Liver (tissue), 9 donors: ENCODE measurements around the gene MSLN. TPM values are rescaled to one million over a fixed set of nuclear protein-coding genes. Genes with fewer than 3 reads are reported as not detected.

Source experiments
- DNase-seq: peaks from one replicate; pipeline ENCODE4 v3.0.0-alpha.2; 2017; ENCODE audit warnings: low spot score
- H3K27ac ChIP-seq, 2 donors: one replicate each; pipeline ENCODE4 v1.7.0; 2013; ENCODE audit warnings: inconsistent platforms in 2 of 2, low read length in 2 of 2, control low read depth in 1 of 2, low read depth in 1 of 2, mild to moderate bottlenecking in 1 of 2
- H3K27me3 ChIP-seq, 4 donors: one replicate each; pipeline versions ENCODE4 v1.6.1 to v1.7.0; 2013; ENCODE audit warnings: low read length in 3 of 4, inconsistent platforms in 1 of 4, mild to moderate bottlenecking in 1 of 4, moderate library complexity in 1 of 4; ENCODE audit not compliant: control insufficient read depth in 4 of 4, insufficient read depth in 4 of 4
- H3K36me3 ChIP-seq, 4 donors: one replicate each; pipeline versions ENCODE4 v1.6.1 to v1.7.0; 2013; ENCODE audit warnings: low read length in 3 of 4, mild to moderate bottlenecking in 3 of 4, low read depth in 1 of 4, moderate library complexity in 1 of 4; ENCODE audit not compliant: control insufficient read depth in 4 of 4, insufficient read depth in 3 of 4
- H3K4me1 ChIP-seq, 4 donors: one replicate each; pipeline versions ENCODE4 v1.6.1 to v1.7.0; 2013; ENCODE audit warnings: low read length in 3 of 4, mild to moderate bottlenecking in 3 of 4, moderate library complexity in 1 of 4; ENCODE audit not compliant: control insufficient read depth in 4 of 4, insufficient read depth in 4 of 4
- H3K4me3 ChIP-seq, 3 donors: one replicate each; pipeline versions ENCODE4 v1.6.1 to v1.7.0; 2013; ENCODE audit warnings: low read length in 3 of 3, control low read depth in 1 of 3, low read depth in 1 of 3, mild to moderate bottlenecking in 1 of 3
- H3K9ac ChIP-seq, 2 donors: one replicate each; pipeline ENCODE4 v1.7.0; 2013; ENCODE audit warnings: low read length in 2 of 2, mild to moderate bottlenecking in 2 of 2, moderate library complexity in 2 of 2, control low read depth in 1 of 2, low read depth in 1 of 2
- H3K9me3 ChIP-seq, 4 donors: one replicate each; pipeline versions ENCODE4 v1.6.1 to v1.7.0; 2013; ENCODE audit warnings: low read length in 3 of 4; ENCODE audit not compliant: control insufficient read depth in 4 of 4
- ATF3 ChIP-seq: IDR thresholded peaks from 2 replicates; pipeline ENCODE4 v1.6.1; 2016; ENCODE audit warnings: antibody characterized with exemption
- CTCF ChIP-seq: fragments of 150-350 bp; IDR thresholded peaks from 2 replicates; pipeline ENCODE4 v1.5.1; 2017; ENCODE audit warnings: improper control_type of control experiment, low read depth, low read length; ENCODE audit not compliant: missing input control
- FOXA2 ChIP-seq: IDR thresholded peaks from 2 replicates; pipeline ENCODE4 v1.6.1; 2016; ENCODE audit warnings: antibody characterized with exemption
- GABPA ChIP-seq, 2 donors: IDR thresholded peaks in 1 of 2; conservative IDR thresholded peaks in 1 of 2; 2 replicates each; pipeline ENCODE4 v1.6.1; 2016; ENCODE audit warnings: antibody characterized with exemption in 2 of 2, mild to moderate bottlenecking in 1 of 2, moderate library complexity in 1 of 2
- HNF4A ChIP-seq, 2 donors: conservative IDR thresholded peaks; 2 replicates each; pipeline ENCODE4 v1.6.1; 2016; ENCODE audit warnings: antibody characterized with exemption in 2 of 2, mild to moderate bottlenecking in 2 of 2
- HNF4G ChIP-seq: IDR thresholded peaks from 2 replicates; pipeline ENCODE4 v1.6.1; 2016; ENCODE audit warnings: antibody characterized with exemption
- NR2F2 ChIP-seq: IDR thresholded peaks from 2 replicates; pipeline ENCODE4 v1.6.1; 2016; ENCODE audit warnings: antibody characterized with exemption
- RAD21 ChIP-seq, 2 donors: IDR thresholded peaks; 2 replicates each; pipeline ENCODE4 v1.6.1; 2016; ENCODE audit warnings: antibody characterized with exemption in 2 of 2, mild to moderate bottlenecking in 2 of 2
- RXRA ChIP-seq, 2 donors: IDR thresholded peaks; 2 replicates each; pipeline ENCODE4 v1.6.1; 2017 to 2018; ENCODE audit warnings: antibody characterized with exemption in 2 of 2, mild to moderate bottlenecking in 1 of 2
- SP1 ChIP-seq: IDR thresholded peaks from 2 replicates; pipeline ENCODE4 v1.6.1; 2018; ENCODE audit warnings: antibody characterized with exemption, mild to moderate bottlenecking
- TAF1 ChIP-seq: conservative IDR thresholded peaks from 2 replicates; pipeline ENCODE4 v1.6.1; 2016; ENCODE audit warnings: antibody characterized with exemption, mild to moderate bottlenecking
- YY1 ChIP-seq: IDR thresholded peaks from 2 replicates; pipeline ENCODE4 v1.6.1; 2016; ENCODE audit warnings: antibody characterized with exemption, mild to moderate bottlenecking
- WGBS: extraction: QIAGEN DNeasy Blood & Tissue Kit; methylation state at CpG from one replicate; pipeline ENCODE4 v1.1.7; 2013; 5-methylcytosine and 5-hydroxymethylcytosine counted together
- polyA plus RNA-seq, 2 donors: library from polyadenylated mRNA; stranded (reverse) in 1 of 2; unstranded in 1 of 2; fragments of 200-250 nt in 1 of 2; fragments of >200 nt in 1 of 2; fragmentation: Nextera tagmentation in 1 of 2; extraction: Ambion mirVana in 1 of 2; gene quantifications; one replicate each; pipeline versions ENCODE4 v1.2.1 to v1.2.3, GENCODE V29; 2013 to 2015
- total RNA-seq, 2 donors: library from RNA; depleted of rRNA; stranded (reverse); fragments of >200 nt; gene quantifications; one replicate each; pipeline ENCODE4 v1.2.3, GENCODE V29; 2014
- TF ChIP-seq, protein P1 (sequence below): IDR thresholded peaks from 2 replicates; pipeline ENCODE4 v1.6.1; 2016; ENCODE audit warnings: antibody characterized with exemption, mild to moderate bottlenecking
- donor health status: healthy.
- donor health status: healthy.
- donor health status: healthy.
- donor health status: healthy.
- donor health status: healthy.

MSLN gene
- total and polyA plus RNA-seq, 4 donors: 0.03 to 0.65 (median 0.08) TPM; not detected in 1

DNA sequence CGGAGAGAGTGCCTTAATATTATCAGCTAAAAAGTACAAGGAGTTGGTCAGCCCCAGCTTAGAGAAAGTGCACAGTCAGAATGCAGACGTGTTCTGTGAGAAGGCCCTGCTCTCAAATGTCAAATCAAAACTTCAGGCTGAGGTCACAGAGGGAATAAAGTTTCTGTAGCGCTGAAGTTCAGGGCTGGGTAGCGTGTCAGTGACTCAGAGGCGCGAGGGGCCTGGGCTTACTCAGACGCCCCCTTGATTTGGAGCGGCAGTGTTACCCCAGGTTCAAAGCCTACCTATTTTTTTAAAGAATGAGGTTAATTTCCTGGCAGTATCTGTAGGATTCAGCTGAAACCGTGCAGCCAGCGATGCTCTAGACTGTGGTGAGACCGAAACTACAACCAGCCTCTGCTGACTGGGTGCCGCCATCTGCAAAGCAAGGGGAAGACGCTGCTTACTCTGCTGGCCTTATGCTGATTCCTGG is 24.5 kb upstream of the MSLN start:
- Histone ChIP-seq H3K9me3 (no peaks in the 10 kb centered on the region), H3K27me3 (no peaks in the 10 kb centered on the region), H3K4me3 (no peak overlapping the region), H3K36me3 (peaks cover 12 to 54% (median 14%) of the 10 kb centered on the region in 4 donors), H3K4me1 (peaks cover 7 to 12% (median 12%) of the 10 kb centered on the region in 4 donors), H3K27ac (no peak overlapping the region), H3K9ac (no peak overlapping the region)
- WGBS: 91% methylated on average over 13 of the region's 13 CpGs
- no peak for DNase-seq
- TF ChIP-seq GABPA (IDR thresholded peaks at IDR 0.05 in 1 of 2, conservative IDR thresholded peaks at IDR 0.05 in 1 of 2): no peak
- no peak for TF ChIP-seq YY1

DNA sequence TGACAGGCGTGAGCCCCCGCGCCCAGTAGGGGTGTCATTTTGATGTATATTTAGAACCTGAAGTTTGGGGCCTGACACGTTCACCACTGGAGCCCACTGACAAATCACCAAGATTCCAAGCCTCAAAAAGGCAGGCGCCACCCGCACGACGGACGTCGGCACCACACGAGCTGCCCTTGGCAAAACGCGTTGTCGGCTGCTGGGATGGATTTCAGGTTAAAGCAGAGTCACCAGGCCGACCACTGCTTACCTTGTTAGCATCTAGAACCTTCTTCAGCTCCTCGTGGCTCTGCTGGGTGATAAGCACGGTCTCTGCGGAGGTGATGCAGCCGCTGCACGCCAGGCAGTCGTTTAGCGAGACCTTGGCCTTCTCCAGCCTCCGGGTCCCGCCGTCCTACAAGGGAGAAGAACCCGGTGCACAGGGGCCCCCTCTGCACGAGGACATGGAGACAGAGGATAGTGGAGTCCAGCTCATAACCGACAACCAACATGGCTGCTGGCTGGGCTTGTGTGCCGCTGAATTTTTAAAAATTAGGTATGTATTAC is 23.5 kb upstream of the MSLN start:
- Histone ChIP-seq H3K27me3 (no peaks in the 10 kb centered on the region), H3K36me3 (peaks cover 12 to 51% (median 14%) of the 10 kb centered on the region in 4 donors), H3K4me1 (peaks cover 12 to 17% (median 15%) of the 10 kb centered on the region in 4 donors), H3K9ac (no peak overlapping the region), H3K4me3 (no peak overlapping the region), H3K27ac (no peak overlapping the region), H3K9me3 (no peaks in the 10 kb centered on the region)
- TF ChIP-seq YY1: no peak
- TF ChIP-seq TAF1: no peak
- TF ChIP-seq, protein P1, sequence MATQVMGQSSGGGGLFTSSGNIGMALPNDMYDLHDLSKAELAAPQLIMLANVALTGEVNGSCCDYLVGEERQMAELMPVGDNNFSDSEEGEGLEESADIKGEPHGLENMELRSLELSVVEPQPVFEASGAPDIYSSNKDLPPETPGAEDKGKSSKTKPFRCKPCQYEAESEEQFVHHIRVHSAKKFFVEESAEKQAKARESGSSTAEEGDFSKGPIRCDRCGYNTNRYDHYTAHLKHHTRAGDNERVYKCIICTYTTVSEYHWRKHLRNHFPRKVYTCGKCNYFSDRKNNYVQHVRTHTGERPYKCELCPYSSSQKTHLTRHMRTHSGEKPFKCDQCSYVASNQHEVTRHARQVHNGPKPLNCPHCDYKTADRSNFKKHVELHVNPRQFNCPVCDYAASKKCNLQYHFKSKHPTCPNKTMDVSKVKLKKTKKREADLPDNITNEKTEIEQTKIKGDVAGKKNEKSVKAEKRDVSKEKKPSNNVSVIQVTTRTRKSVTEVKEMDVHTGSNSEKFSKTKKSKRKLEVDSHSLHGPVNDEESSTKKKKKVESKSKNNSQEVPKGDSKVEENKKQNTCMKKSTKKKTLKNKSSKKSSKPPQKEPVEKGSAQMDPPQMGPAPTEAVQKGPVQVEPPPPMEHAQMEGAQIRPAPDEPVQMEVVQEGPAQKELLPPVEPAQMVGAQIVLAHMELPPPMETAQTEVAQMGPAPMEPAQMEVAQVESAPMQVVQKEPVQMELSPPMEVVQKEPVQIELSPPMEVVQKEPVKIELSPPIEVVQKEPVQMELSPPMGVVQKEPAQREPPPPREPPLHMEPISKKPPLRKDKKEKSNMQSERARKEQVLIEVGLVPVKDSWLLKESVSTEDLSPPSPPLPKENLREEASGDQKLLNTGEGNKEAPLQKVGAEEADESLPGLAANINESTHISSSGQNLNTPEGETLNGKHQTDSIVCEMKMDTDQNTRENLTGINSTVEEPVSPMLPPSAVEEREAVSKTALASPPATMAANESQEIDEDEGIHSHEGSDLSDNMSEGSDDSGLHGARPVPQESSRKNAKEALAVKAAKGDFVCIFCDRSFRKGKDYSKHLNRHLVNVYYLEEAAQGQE: no peak
- DNase-seq: no peak
- WGBS: 98% methylated on average over 29 of the region's 29 CpGs

DNA sequence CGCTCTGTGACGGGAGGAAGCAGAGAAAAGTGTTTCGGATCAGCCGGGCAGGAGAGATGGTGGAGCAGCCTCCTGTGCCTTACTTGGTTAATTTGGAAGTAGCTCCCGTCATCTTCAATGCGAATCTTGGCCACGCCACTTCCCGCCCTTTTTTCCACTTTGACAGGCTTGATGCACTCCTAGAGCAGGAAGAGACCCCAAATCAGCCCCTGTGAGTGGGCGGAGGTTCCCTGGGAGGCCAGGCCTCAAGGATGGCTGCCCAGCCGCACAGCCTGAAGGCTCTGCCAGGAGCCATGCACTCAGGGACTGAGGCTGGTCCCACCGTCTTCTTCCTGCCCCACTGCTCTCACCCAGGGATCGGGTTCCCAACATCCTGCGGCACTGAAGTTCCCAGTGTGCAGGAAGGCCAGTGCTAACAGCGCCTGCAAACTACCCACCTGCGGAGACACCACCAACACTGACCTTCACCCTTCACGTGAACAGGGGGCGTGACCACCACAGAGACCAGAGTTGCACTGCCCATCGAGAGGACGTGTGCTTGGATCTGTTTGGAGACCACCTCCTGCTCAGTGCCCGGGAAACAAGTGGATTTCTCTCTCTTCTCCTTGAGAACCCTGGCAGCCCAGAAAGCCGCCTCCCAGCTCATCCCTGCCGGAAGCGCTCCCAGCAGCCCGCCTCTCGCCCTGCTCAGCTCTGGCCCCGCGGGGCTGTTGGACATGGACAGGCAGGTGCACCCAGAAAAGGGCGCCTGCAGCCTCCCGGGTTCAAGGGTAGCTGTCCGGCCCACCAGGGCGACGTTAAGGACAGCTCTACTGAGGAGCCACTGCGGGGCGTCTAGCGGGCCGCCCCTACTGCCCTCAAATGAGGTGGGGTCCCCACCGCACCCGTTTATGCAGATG is 20.7 kb upstream of the MSLN start:
- 37% methylated on average over 38 of the region's 38 CpGs for WGBS
- H3K36me3 ChIP-seq: peaks cover 3 to 27% (median 14%) of the 10 kb centered on the region in 4 donors
- TF ChIP-seq HNF4A (conservative IDR thresholded peaks at IDR 0.05): peak; percentile 8 to 19
- TF ChIP-seq SP1: no peak
- peaks cover 12 to 17% (median 15%) of the 10 kb centered on the region in 4 donors for H3K4me1 ChIP-seq
- H3K9me3 ChIP-seq: no peaks in the 10 kb centered on the region
- H3K4me3 ChIP-seq: peak overlapping the region; percentile 83 to 99 (median 93)
- peak overlapping the region; percentile 74 to 88 for H3K9ac ChIP-seq
- DNase-seq: peak; percentile 55
- no peak overlapping the region for H3K27ac ChIP-seq
- no peaks in the 10 kb centered on the region for H3K27me3 ChIP-seq

DNA sequence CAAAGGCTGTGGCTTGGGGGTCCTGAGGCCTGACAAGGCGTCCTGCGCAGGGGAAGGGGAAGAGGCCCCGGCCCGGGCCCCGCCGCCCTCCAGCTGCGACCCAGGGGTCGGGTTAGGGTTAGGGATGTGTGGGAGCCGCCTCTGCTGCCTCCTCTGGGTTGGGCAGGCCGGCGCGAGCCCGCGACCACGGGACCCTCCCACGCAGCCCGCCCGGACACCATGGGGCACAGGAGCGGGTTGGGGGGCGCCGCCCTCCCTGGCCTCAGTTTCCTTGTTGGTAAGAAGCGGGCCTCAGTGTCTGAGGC is 20.1 kb upstream of the MSLN start:
- Histone ChIP-seq H3K9ac (peak overlapping the region; percentile 74 to 88), H3K4me1 (peaks cover 12 to 17% (median 15%) of the 10 kb centered on the region in 4 donors), H3K4me3 (peak overlapping the region; percentile 83 to 99 (median 93)), H3K9me3 (no peaks in the 10 kb centered on the region), H3K36me3 (peaks cover 3 to 21% (median 12%) of the 10 kb centered on the region in 4 donors), H3K27me3 (no peaks in the 10 kb centered on the region), H3K27ac (peak overlapping the region; percentile 50 to 56)
- under 1% methylated on average over 22 of the region's 22 CpGs for WGBS
- TF ChIP-seq RAD21 (IDR thresholded peaks at IDR 0.05) (no peak), ATF3 (no peak), TAF1 (no peak), RXRA (IDR thresholded peaks at IDR 0.05) (no peak), HNF4A (conservative IDR thresholded peaks at IDR 0.05) (no peak), YY1 (no peak), NR2F2 (no peak), CTCF (no peak), HNF4G (no peak), FOXA2 (no peak), SP1 (no peak)
- no peak for DNase-seq
